Suppressor macrophage treated with lipopolysaccharide for 4 hours (primary cell): ENCODE data around the gene PNRC2.
"Not testable (repeated sequence)": the region's sequence is repeated elsewhere in the genome, so short reads cannot be mapped to it uniquely, and the experiment has no call there.

ENCODE experiments used
- DNase-seq: peaks from one replicate; pipeline ENCODE4 v3.0.0-alpha.2; 2020

Gene PNRC2

DNA sequence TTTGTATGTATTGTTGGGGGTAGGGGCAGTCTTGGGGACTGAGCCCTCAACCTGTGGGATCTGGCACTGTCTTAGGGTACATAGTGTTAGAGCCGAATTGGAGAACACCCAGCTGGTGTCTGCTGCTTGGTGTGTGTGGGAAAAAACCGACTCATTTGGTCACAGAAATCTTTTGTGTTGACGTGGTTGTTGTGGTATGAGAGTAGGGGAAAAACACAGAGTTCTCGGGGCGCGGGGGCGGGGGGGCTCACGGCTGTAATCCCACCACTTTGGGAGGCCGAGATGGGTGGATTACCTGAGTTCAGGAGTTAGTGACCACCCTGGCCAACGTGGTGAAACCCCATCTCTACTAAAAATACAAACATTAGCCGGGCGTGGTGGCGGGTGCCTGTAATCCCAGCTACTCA lies 35.8 kb downstream of the PNRC2 start:
- DNase-seq = no peak

DNA sequence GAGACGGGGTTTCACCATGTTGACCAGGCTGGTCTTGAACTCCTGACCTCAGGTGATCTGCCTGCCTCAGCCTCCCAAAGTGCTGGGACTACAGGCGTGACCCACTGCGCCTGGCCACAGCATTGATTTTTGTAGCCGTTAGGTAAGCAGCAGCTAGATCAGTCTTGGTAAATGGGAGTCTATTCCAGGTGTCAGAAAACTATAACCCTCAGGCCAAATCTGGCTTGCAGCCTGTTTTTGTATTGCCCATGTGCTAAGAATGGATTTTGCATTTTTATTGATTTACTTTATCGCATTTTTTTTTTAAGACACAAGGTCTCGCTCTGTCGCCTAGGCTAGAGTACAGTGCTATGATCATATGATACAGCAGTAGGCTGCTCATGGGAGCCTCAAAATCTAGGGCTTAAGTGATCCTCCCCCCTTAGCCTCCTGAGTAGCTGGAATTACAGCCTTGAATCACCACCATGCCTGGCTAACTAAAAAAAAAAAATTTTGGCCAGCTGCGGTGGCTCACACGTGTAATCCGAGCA lies 37.1 kb downstream of the PNRC2 start:
- DNase-seq = no peak

DNA sequence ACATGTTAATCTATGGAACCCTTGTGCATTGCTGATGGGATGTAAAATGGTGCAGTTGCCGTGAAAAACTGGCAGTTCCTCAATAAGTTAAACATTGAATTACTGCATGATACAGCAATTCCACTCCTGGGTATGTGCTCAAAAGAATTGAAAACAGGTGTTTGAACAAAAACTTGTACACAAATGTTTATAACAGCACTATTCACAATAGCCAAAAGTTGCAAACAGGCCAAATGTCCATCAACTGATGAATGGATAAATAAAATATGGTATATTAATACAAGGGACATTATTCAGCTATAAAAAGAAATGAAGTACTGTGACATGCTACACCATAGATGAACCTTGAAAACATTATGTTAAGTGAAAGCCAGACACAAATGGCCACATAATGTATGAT lies 38.2 kb downstream of the PNRC2 start:
- DNase-seq = no peak

DNA sequence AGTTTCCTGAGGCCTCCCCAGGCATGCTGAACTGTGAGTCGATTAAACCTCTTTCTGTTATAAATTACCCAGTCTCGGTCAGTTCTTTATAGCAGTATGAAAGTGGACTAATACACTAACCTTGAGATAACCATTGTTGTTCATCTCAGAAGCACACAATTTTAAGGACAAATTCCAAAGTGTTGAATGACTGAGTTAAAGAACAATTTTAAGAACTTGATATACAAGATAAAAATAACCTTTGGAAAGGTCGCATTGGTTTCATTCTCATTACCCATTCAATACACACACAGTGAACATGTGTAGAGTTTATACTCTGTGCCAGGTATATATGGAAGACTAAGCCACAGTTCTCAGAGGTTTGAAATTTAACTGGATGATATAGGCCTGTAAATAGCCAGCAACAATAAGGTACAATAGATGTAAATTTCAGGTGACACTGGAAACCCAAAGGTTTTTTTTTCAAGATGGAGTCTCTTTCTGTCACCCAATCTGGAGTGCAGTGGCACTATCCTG lies 39.6 kb downstream of the PNRC2 start:
- no peak for DNase-seq

DNA sequence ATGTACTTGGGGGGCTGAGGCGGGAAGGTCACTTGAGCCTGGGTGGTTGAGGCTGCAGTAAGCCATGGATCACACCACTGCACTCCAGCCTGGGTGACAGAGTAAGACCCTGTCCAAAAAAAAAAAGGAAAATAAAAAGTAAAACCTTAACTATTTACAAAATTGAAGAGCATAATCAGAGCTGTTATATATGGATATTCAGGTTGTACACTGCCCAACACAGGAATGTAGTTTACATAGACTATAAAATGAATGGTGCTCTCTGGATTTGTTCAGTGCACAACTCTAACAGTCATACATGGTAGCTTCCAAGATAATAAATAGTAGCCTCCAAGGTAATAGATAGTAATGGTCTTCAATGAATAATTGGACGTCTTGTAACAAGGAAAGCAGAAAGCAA lies 43.1 kb downstream of the PNRC2 start:
- no peak for DNase-seq

DNA sequence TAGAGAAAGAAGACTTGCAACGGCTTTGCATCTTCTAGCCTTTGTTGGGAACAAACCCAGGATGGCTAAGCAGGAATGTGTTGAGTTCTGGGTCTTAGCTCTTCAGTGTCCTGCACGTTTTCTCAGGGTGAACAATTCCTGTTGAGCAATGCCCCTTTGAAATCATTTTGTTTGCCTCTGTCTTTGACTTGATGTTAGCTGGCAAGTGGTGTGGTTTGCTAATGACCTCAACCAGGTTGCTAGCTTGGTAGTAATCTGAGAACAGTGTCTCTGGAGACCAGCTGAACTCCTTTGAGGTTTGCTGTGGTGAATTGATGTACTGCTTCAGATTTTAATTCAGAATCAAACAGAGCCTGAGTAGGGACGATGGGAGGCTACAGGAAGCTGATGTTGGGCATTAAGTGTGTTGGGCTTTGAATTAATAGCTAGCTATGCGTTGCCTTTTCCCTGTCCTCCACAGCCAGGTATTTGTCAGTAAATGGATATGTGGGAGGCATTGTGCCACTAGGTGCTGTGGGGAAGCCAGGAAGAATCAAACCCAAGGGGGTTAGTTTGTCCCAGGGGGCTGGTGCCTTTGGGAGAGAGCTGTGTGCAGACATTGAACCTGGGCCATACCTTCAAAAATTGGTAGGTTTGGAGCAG lies 43.8 kb downstream of the PNRC2 start:
- DNase-seq = no peak

DNA sequence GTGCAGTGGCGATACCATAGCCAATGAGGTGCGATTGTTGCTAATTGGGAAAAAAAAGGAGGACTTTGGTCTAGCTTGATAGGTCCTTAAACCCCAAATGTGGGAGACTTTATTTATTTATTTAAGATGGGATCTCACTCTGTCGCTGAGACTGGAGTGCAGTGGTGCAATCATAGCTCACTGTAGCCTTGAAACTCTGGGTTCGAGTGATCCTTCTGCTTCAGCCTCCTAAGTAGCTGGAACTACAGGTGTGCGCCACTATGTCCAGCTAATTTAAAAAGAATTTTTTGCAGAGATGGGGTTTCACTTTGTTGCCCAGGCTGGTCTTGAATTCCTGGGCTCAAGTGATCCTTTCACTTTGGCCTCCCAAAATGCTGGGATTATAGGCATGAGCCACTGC lies 44.5 kb downstream of the PNRC2 start:
- DNase-seq = no peak

DNA sequence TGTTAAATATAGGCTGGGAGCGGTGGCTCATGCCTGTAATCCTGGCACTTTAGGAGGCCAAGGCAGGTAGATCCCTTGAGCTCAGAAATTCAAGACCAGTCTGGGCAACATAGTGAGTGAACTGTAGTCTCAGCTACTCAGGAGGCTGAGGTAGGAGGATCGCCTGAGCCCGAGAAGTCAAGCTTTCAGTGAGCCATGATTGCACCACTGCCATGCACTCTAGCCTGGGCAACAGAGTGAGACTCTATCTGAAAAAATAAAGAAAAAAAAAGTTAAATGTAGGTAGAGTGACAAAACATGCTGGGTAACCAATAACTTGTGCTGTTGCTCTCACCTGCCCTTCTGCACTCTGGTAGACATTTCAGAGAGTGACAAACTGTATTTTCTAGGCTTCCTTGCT lies 45.5 kb downstream of the PNRC2 start:
- DNase-seq = no peak

DNA sequence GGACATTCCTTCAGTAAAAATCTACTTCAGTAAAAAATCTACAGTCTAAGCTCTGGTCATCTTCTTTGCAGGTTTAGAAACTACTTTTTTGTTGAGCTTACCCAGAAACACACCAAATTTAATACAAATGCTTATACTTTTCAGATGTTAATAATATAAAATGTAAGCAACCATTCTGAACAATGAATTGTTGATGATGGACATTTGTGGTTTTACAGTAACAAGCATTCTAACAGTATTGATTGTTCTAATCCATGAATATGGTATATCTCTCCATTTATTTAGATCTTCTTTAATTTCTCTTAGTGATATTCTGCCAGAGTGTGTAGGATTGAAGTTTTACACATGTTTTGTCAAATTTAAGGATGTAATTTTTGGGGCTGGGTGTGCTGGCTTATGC lies 47.5 kb downstream of the PNRC2 start:
- DNase-seq = no peak

DNA sequence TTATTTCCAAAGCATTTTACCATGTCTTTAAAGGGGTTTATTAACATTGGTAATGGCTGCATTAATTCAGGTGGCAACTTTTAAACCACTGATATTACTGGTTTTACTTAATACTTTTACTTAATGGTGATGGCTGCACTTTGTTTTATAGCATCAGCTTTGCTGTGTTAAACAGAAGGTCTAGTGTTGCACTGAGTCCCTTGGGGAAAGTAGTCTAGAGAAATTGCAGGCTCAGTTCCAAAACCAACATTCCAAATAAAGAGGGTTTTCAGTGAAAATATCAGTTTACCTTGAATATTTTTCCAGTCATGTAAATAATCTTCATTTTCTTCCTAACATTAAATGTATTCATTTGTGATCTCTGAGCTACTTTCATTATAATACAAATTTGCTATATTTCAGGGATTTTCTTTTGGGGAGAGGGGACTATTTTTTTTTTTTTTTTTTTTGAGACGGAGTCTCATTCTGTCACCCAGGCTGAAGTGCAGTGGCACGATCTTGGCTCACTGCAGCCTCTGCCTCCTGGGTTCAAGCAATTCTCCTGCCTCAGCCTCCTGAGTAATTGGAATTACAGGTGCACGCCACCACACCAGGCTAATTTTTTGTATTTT lies 49.1 kb downstream of the PNRC2 start:
- not testable (repeated sequence) for DNase-seq

DNA sequence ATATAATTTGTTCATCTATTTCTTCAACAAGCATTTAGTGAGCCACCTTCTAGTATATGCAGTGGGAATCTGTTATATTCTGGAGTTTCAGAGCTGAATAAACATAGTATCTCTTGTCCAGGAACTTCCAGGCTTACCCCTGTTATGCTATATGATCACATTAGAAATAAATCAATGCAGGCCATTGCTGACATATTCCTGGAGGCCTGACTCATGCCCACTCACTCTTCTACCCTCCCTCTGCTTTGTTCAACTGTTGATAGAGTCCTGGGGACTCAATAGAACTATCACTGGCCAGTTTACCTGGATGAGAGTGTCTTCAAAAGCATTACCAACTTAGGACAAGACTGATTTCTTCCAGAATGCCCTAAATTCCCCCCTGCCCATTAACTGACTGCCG lies 49.8 kb downstream of the PNRC2 start:
- no peak for DNase-seq

DNA sequence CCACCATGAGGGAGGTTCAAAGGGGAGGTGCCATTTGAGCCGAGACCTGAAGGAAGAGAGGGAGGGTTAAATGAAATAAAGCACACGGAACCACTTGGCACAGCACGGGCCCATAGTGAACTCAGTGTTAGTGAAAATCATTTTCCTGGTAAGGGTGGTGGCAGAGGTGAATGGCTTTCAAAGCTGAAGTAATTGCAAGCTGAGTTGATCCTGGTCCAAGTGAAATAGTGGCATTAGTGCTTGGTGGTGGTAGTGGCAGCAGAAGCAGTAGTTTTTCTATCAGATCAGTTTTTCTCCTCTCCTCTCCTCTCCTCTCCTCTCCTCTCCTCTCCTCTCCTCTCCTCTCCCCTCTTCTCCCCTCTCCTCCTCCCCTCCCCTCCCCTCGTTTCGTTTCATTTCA lies 51.0 kb downstream of the PNRC2 start:
- no peak for DNase-seq

DNA sequence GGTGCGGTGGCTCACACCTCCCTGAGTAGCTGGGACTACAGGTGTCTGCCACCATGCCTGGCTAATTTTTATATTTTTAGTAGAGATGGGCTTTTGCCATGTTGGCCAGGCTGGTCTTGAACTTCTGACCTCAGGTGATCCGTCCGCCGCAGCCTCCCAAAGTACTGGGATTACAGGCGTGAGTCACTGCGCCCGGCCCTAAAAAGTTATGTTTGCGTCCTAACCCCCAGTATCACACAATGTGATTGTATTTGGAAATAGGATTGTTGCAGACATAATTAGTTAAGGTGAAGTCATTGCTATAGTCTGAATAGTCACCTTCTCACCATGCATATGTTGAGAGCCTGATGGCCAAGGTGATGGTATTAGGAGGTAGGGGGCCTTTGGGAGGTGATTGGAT lies 53.2 kb downstream of the PNRC2 start:
- not testable (repeated sequence) for DNase-seq
